Suprapubic skin (tissue), 4 donors: ENCODE results near the gene TAF1D. TPM values are rescaled to one million over a fixed set of nuclear protein-coding genes. Genes with fewer than 3 reads are reported as not detected.

Source experiments
- DNase-seq, 2 donors: peaks; one replicate each; pipeline ENCODE4 v3.0.0-alpha.2; 2019; ENCODE audit warnings: low spot score in 2 of 2
- H3K27ac ChIP-seq: fragments of 200-600 bp; sonication (generic); one replicate; pipeline ENCODE4 v1.5.1; 2019
- H3K27me3 ChIP-seq: fragments of 200-600 bp; sonication (generic); one replicate; pipeline ENCODE4 v1.5.1; 2019
- H3K36me3 ChIP-seq: fragments of 200-600 bp; sonication (generic); one replicate; pipeline ENCODE4 v1.5.1; 2019
- H3K4me1 ChIP-seq: fragments of 200-600 bp; sonication (generic); one replicate; pipeline ENCODE4 v1.5.1; 2019
- H3K4me3 ChIP-seq: fragments of 200-600 bp; sonication (generic); one replicate; pipeline ENCODE4 v1.5.1; 2019; ENCODE audit warnings: mild to moderate bottlenecking
- H3K9me3 ChIP-seq: fragments of 200-600 bp; sonication (generic); one replicate; pipeline ENCODE4 v1.5.1; 2019
- EP300 ChIP-seq: sonication (generic); formaldehyde crosslinking; IDR thresholded peaks from one replicate; pipeline ENCODE4 v1.6.1; 2017; ENCODE audit warnings: antibody characterized with exemption
- POLR2A ChIP-seq, 2 donors: fragments of 450-650 bp; IDR thresholded peaks; one replicate each; pipeline ENCODE4 v1.6.1; 2017; ENCODE audit warnings: antibody characterized with exemption in 2 of 2, mild to moderate bottlenecking in 2 of 2, moderate library complexity in 2 of 2
- POLR2AphosphoS5 ChIP-seq, 3 donors: sonication (generic); formaldehyde crosslinking; IDR thresholded peaks; one replicate each; pipeline ENCODE4 v1.6.1; 2017; ENCODE audit warnings: antibody characterized with exemption in 3 of 3
- WGBS: methylation state at CpG from one replicate; pipeline ENCODE4 v1.1.5; 2018; 5-methylcytosine and 5-hydroxymethylcytosine counted together
- total RNA-seq, 4 donors: library from RNA; depleted of rRNA; stranded (reverse); fragments of >200 nt; gene quantifications; one replicate each; pipeline ENCODE4 v1.1.0, GENCODE V29; 2016
- TF ChIP-seq, protein P1 (sequence below), 2 donors: fragments of 200-600 bp in 1 of 2; fragments of 450-650 bp in 1 of 2; sonication (generic) in 1 of 2; IDR thresholded peaks; one replicate each; pipeline ENCODE4 v1.5.1; 2016 to 2019; ENCODE audit warnings: antibody characterized with exemption in 2 of 2, mild to moderate bottlenecking in 1 of 2, moderate library complexity in 1 of 2

Gene TAF1D
- total RNA-seq, 4 donors from 2014 or later, result 53.5 to 142 (median 81.1) TPM

DNA sequence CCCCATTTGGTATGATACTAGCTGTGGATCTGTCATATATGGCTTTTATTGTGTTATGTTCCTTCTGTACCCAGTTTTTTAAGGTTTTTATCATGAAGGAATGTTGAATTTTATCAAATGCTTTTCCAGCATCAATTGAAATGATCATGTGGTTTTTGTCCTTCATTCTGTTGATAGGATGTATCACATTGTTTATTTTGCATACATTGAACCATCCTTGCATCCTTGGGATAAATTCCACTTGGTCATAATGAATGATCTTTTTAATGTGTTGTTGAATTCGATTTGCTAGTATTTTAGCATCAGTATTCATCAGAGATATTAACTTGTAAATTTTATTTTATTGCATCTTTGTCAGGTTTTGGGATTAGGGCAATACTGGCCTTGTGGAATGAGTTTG is 31.1 kb downstream of the TAF1D start:
- 94% methylated on average over 1 of the region's 1 CpG for WGBS
- H3K36me3 ChIP-seq, result peaks cover 60% of the 10 kb centered on the region
- TF ChIP-seq POLR2A (IDR thresholded peaks at IDR 0.05), result no peak
- no peak for TF ChIP-seq POLR2AphosphoS5 (IDR thresholded peaks at IDR 0.05)
- no peak for TF ChIP-seq EP300
- TF ChIP-seq, protein P1, sequence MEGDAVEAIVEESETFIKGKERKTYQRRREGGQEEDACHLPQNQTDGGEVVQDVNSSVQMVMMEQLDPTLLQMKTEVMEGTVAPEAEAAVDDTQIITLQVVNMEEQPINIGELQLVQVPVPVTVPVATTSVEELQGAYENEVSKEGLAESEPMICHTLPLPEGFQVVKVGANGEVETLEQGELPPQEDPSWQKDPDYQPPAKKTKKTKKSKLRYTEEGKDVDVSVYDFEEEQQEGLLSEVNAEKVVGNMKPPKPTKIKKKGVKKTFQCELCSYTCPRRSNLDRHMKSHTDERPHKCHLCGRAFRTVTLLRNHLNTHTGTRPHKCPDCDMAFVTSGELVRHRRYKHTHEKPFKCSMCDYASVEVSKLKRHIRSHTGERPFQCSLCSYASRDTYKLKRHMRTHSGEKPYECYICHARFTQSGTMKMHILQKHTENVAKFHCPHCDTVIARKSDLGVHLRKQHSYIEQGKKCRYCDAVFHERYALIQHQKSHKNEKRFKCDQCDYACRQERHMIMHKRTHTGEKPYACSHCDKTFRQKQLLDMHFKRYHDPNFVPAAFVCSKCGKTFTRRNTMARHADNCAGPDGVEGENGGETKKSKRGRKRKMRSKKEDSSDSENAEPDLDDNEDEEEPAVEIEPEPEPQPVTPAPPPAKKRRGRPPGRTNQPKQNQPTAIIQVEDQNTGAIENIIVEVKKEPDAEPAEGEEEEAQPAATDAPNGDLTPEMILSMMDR (IDR thresholded peaks at IDR 0.05), result no peak
- no peaks in the 10 kb centered on the region for H3K4me1 ChIP-seq
- no peaks in the 10 kb centered on the region for H3K27me3 ChIP-seq
- peaks cover 11% of the 10 kb centered on the region for H3K9me3 ChIP-seq
- H3K27ac ChIP-seq, result no peak overlapping the region
- no peak overlapping the region for H3K4me3 ChIP-seq
- DNase-seq, result no peak

DNA sequence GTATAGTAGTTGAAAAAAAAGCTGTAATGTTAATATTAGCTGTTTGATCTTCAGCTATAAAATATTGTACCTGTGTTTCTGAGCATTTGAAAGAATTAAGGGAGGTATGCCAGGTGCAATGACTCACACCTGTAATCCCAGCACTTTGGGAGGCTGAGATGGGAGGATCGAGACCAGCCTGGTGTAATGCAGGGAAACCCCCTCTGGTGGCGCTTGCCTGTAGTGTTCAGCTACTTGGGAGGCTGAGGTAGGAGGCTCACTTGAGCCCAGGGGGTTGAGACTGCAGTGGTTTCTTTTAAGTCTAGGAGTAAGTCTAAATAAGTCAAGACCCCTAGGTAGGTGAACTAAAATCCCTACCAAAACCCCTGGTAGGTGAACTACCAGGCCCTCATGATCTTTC is 37.1 kb downstream of the TAF1D start:
- peaks cover 72% of the 10 kb centered on the region for H3K36me3 ChIP-seq
- no peak overlapping the region for H3K4me3 ChIP-seq
- no peak overlapping the region for H3K27ac ChIP-seq
- no peak for DNase-seq
- 100% methylated on average over 2 of the region's 2 CpGs for WGBS
- H3K9me3 ChIP-seq, result no peaks in the 10 kb centered on the region
- H3K27me3 ChIP-seq, result no peaks in the 10 kb centered on the region
- no peak for TF ChIP-seq POLR2AphosphoS5 (IDR thresholded peaks at IDR 0.05)
- TF ChIP-seq EP300, result no peak
- TF ChIP-seq, protein P1 (IDR thresholded peaks at IDR 0.05), result no peak
- TF ChIP-seq POLR2A (IDR thresholded peaks at IDR 0.05), result no peak
- H3K4me1 ChIP-seq, result no peaks in the 10 kb centered on the region

DNA sequence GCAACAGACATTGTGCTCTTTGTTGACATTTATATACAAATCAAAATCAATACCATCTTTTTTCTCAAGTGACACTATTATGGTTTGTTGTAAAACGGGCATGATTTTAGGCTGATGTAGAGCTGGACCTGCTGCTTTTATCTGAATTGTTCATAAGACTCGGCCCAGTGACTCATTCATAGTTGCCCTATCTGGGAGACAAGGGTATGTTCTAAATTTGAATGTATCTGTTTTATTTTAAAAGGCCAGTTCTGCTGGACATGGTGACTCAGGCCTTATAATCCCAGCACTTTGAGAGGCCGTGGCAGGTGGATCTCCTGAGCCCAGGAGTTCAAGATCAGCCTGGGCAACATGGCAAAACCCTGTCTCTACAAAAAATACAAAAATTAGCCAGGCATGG is 40.5 kb downstream of the TAF1D start:
- Histone ChIP-seq H3K27me3 (no peaks in the 10 kb centered on the region), H3K4me3 (no peak overlapping the region), H3K9me3 (no peaks in the 10 kb centered on the region), H3K4me1 (no peaks in the 10 kb centered on the region), H3K36me3 (peaks cover 73% of the 10 kb centered on the region), H3K27ac (no peak overlapping the region)
- DNase-seq, result no peak
- 96% methylated on average over 3 of the region's 3 CpGs for WGBS
- TF ChIP-seq, protein P1 (IDR thresholded peaks at IDR 0.05), result no peak
- TF ChIP-seq POLR2AphosphoS5 (IDR thresholded peaks at IDR 0.05) (no peak), EP300 (no peak), POLR2A (IDR thresholded peaks at IDR 0.05) (no peak)

DNA sequence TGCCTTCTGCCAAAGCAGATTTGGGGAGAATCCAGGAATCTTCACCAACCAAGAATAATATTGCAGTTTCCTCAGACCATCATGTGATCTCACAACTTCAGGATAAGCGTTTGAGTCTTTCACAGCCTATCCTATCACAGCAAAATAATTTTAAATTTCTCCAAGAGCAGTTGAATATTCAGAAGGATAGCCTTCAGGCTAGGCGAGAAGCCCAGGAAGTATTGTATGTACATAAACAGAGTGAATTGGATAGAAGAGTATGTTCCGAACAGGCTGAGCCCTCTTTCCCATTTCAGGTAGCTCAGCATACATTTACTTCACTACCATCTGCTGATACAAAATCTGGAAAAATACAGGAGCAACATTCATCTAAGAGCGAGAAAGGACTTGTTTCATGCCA is 43.7 kb downstream of the TAF1D start:
- DNase-seq, result no peak
- Histone ChIP-seq H3K4me1 (no peaks in the 10 kb centered on the region), H3K27me3 (no peaks in the 10 kb centered on the region), H3K9me3 (no peaks in the 10 kb centered on the region), H3K36me3 (peaks cover 79% of the 10 kb centered on the region), H3K27ac (no peak overlapping the region), H3K4me3 (no peak overlapping the region)
- WGBS, result 94% methylated on average over 4 of the region's 4 CpGs
- TF ChIP-seq, protein P1 (IDR thresholded peaks at IDR 0.05), result no peak
- TF ChIP-seq EP300, result no peak
- TF ChIP-seq POLR2AphosphoS5 (IDR thresholded peaks at IDR 0.05), result no peak
- TF ChIP-seq POLR2A (IDR thresholded peaks at IDR 0.05), result no peak

DNA sequence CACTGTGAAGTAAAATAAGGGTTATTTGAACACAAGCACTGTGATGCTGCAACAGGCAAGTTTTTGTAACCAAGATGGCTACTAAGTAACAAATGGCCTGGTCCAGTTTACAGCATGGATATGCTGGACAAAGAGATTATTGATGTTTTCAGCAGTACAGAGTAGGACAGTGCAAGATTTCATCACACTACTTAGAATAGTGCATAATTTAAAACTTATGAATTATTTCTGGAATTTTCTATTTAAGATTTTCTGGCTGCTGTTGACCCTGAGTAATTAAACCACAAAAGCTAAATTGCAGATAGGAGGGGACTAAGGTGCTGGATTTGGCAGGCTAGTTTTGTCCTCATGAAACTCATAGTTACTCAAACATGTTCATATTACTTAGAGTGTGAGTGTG is 46.7 kb downstream of the TAF1D start:
- Histone ChIP-seq H3K27me3 (no peaks in the 10 kb centered on the region), H3K9me3 (no peaks in the 10 kb centered on the region), H3K36me3 (peaks cover 85% of the 10 kb centered on the region), H3K4me3 (no peak overlapping the region), H3K27ac (no peak overlapping the region), H3K4me1 (no peaks in the 10 kb centered on the region)
- no peak for DNase-seq
- no peak for TF ChIP-seq EP300
- TF ChIP-seq, protein P1 (IDR thresholded peaks at IDR 0.05), result no peak
- TF ChIP-seq POLR2A (IDR thresholded peaks at IDR 0.05), result no peak
- TF ChIP-seq POLR2AphosphoS5 (IDR thresholded peaks at IDR 0.05), result no peak
